Mesenchymal stem cell (in vitro differentiated cells and primary cell): ENCODE measurements around the gene ZNF74.

Experiments used
- DNase-seq: peaks from one replicate; pipeline ENCODE4 v3.0.0-alpha.2; 2013
- H2AFZ ChIP-seq: one replicate; pipeline ENCODE4 v1.6.1; 2013; ENCODE audit warnings: low read depth, mild to moderate bottlenecking, control low read depth, inconsistent platforms, low read length, moderate library complexity
- H2AK5ac ChIP-seq: 2 replicates; pipeline ENCODE4 v1.6.1; 2013; ENCODE audit warnings: low read length, moderate library complexity, mild to moderate bottlenecking, inconsistent platforms; ENCODE audit not compliant: severe bottlenecking
- H2BK120ac ChIP-seq: one replicate; pipeline ENCODE4 v1.6.1; 2013; ENCODE audit warnings: low read depth, mild to moderate bottlenecking, inconsistent platforms, low read length, moderate library complexity
- H2BK12ac ChIP-seq, 2 experiments: one replicate each; pipeline ENCODE4 v1.6.1; 2013; ENCODE audit warnings: inconsistent platforms in 2 of 2, low read length in 2 of 2, mild to moderate bottlenecking in 2 of 2, moderate library complexity in 2 of 2, control low read depth in 1 of 2
- H2BK15ac ChIP-seq: one replicate; pipeline ENCODE4 v1.6.1; 2013; ENCODE audit warnings: mild to moderate bottlenecking, low read depth, inconsistent platforms; ENCODE audit not compliant: poor library complexity, severe bottlenecking
- H2BK5ac ChIP-seq: 2 replicates; pipeline ENCODE4 v1.6.1; 2013; ENCODE audit warnings: low read depth, mild to moderate bottlenecking, low read length, control low read depth, inconsistent platforms; ENCODE audit not compliant: poor library complexity, severe bottlenecking
- H3K14ac ChIP-seq, 2 experiments: one replicate each; pipeline ENCODE4 v1.6.1; 2013; ENCODE audit warnings: inconsistent platforms in 2 of 2, low read length in 2 of 2, control low read depth in 1 of 2, mild to moderate bottlenecking in 1 of 2, moderate library complexity in 1 of 2
- H3K18ac ChIP-seq, 2 experiments: one replicate each; pipeline ENCODE4 v1.6.1; 2013; ENCODE audit warnings: inconsistent platforms in 2 of 2, low read length in 2 of 2, control low read depth in 1 of 2, low read depth in 1 of 2, mild to moderate bottlenecking in 1 of 2
- H3K23ac ChIP-seq, 2 experiments: one replicate each; pipeline ENCODE4 v1.6.1; 2013; ENCODE audit warnings: inconsistent platforms in 2 of 2, low read length in 2 of 2, mild to moderate bottlenecking in 2 of 2, moderate library complexity in 2 of 2, control low read depth in 1 of 2
- H3K27ac ChIP-seq: 2 replicates; pipeline ENCODE4 v1.5.1; 2013; ENCODE audit warnings: mild to moderate bottlenecking, moderate library complexity, low read length, control low read depth, inconsistent platforms; ENCODE audit not compliant: poor library complexity, severe bottlenecking
- H3K27me3 ChIP-seq, 2 experiments: 2 replicates each; pipeline versions ENCODE4 v1.6.1 to v1.7.0; 2013; ENCODE audit warnings: low read length in 2 of 2, mild to moderate bottlenecking in 2 of 2, moderate library complexity in 2 of 2, control low read depth in 1 of 2, inconsistent platforms in 1 of 2; ENCODE audit not compliant: control insufficient read depth in 1 of 2, insufficient read depth in 1 of 2
- H3K36me3 ChIP-seq, 2 experiments: 2 replicates each; pipeline versions ENCODE4 v1.6.1 to v1.7.0; 2013; ENCODE audit warnings: low read length in 2 of 2, control low read depth in 1 of 2, inconsistent platforms in 1 of 2, low read depth in 1 of 2, mild to moderate bottlenecking in 1 of 2; ENCODE audit not compliant: insufficient read depth in 2 of 2, control insufficient read depth in 1 of 2
- H3K4ac ChIP-seq, 2 experiments: one replicate each; pipeline ENCODE4 v1.6.1; 2013; ENCODE audit warnings: inconsistent platforms in 2 of 2, low read length in 2 of 2, mild to moderate bottlenecking in 2 of 2, moderate library complexity in 2 of 2, control low read depth in 1 of 2, low read depth in 1 of 2
- H3K4me1 ChIP-seq: 2 replicates; pipeline ENCODE4 v1.6.1; 2013; ENCODE audit warnings: low read depth, low read length, control low read depth; ENCODE audit not compliant: control insufficient read depth, insufficient read depth
- H3K4me2 ChIP-seq: 2 replicates; pipeline ENCODE4 v1.6.1; 2013; ENCODE audit warnings: low read length, mild to moderate bottlenecking, inconsistent platforms; ENCODE audit not compliant: poor library complexity, severe bottlenecking
- H3K4me3 ChIP-seq, 2 experiments: 2 replicates each; pipeline versions ENCODE4 v1.5.1 to v1.7.0; 2013; ENCODE audit warnings: low read length in 2 of 2, mild to moderate bottlenecking in 2 of 2, control low read depth in 1 of 2, low read depth in 1 of 2; ENCODE audit not compliant: insufficient read depth in 1 of 2
- H3K79me1 ChIP-seq: replicated peaks from 2 replicates; pipeline ENCODE4 v1.6.1; 2013; ENCODE audit warnings: mild to moderate bottlenecking, control low read depth, low read length, inconsistent platforms; ENCODE audit not compliant: poor library complexity, severe bottlenecking
- H3K9ac ChIP-seq: 2 replicates; pipeline ENCODE4 v1.7.0; 2013; ENCODE audit warnings: mild to moderate bottlenecking, low read length, moderate library complexity
- H3K9me3 ChIP-seq: 2 replicates; pipeline ENCODE4 v1.7.0; 2013; ENCODE audit warnings: mild to moderate bottlenecking, low read length; ENCODE audit not compliant: control insufficient read depth
- H4K8ac ChIP-seq: one replicate; pipeline ENCODE4 v1.6.1; 2013; ENCODE audit warnings: inconsistent platforms, mild to moderate bottlenecking, low read length, moderate library complexity
- H4K91ac ChIP-seq: one replicate; pipeline ENCODE4 v1.6.1; 2013; ENCODE audit warnings: mild to moderate bottlenecking, low read length, inconsistent platforms
- WGBS: methylation state at CpG from one replicate; pipeline ENCODE4 v1.1.7; 2013; ENCODE audit warnings: mixed read lengths; 5-methylcytosine and 5-hydroxymethylcytosine counted together

ZNF74 gene

DNA sequence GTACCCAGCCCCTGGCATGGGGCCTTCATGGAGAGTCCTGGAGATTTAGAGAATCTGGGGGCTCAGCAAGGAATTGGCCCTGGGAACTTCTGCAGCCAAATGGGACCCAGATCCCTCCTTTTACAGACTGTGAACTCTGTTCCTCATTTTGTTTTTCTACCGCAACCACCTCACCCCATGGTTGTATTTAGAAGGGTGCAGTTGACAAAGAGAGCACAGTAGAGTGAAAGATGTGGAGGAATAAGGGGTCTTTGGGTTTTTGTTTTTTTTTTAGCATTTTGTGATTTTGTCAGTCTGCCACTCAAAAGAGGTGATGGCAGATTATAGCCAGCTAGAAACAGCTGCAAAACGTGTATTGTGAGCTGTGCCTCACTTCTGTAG, 1.9 kb downstream of the ZNF74 start:
- H2BK15ac ChIP-seq: no peak overlapping the region
- DNase-seq: no peak
- no peaks in the 10 kb centered on the region for H3K9me3 ChIP-seq
- no peak overlapping the region for H2BK12ac ChIP-seq
- H3K4me3 ChIP-seq: no peak overlapping the region
- no peak overlapping the region for H4K8ac ChIP-seq
- no peak overlapping the region for H2AFZ ChIP-seq
- H3K79me1 ChIP-seq: peaks cover 34% of the 10 kb centered on the region
- no peak overlapping the region for H2BK5ac ChIP-seq
- no peak overlapping the region for H4K91ac ChIP-seq
- no peak overlapping the region for H3K4me2 ChIP-seq
- H3K27ac ChIP-seq: no peak overlapping the region
- H3K36me3 ChIP-seq: peaks cover 0 to 12% of the 10 kb centered on the region in 2 experiments
- H3K27me3 ChIP-seq: no peaks in the 10 kb centered on the region
- H3K9ac ChIP-seq: no peak overlapping the region
- H3K4ac ChIP-seq: no peak overlapping the region
- H2BK120ac ChIP-seq: no peak overlapping the region
- H3K23ac ChIP-seq: no peak overlapping the region
- 42% methylated on average over 1 of the region's 2 CpGs for WGBS
- no peak overlapping the region for H2AK5ac ChIP-seq
- H3K4me1 ChIP-seq: peaks cover 21% of the 10 kb centered on the region
- no peak overlapping the region for H3K18ac ChIP-seq
- H3K14ac ChIP-seq: no peak overlapping the region

DNA sequence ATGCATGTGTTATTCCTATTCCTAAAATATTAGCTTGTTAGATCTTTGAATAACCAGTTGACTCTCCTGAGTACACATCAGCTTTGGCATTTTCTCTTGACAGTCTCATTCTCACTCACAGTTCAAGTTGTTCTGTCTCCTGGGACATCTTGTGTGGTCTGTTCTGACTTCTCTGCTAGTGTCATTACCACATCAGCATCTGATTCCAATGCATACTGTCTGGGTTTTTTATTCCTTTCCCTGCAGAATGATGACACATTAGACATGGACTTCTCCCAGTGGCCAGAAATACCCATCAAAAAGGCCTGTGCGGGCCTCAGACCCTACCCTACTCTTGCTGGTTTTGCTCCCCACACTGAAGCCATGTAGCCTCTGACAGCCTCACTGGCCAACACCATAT, 2.7 kb downstream of the ZNF74 start:
- H4K91ac ChIP-seq: no peak overlapping the region
- H3K18ac ChIP-seq: no peak overlapping the region
- H3K4me2 ChIP-seq: no peak overlapping the region
- H4K8ac ChIP-seq: no peak overlapping the region
- no peak overlapping the region for H2BK120ac ChIP-seq
- peaks cover 38% of the 10 kb centered on the region for H3K79me1 ChIP-seq
- no peak overlapping the region for H3K4ac ChIP-seq
- no peak overlapping the region for H3K23ac ChIP-seq
- H3K36me3 ChIP-seq: peaks cover 0 to 19% of the 10 kb centered on the region in 2 experiments
- no peaks in the 10 kb centered on the region for H3K9me3 ChIP-seq
- H3K27me3 ChIP-seq: no peaks in the 10 kb centered on the region
- H2BK12ac ChIP-seq: no peak overlapping the region
- H2BK5ac ChIP-seq: no peak overlapping the region
- no peak overlapping the region for H3K9ac ChIP-seq
- WGBS: 96% methylated on average over 1 of the region's 1 CpG
- H2AK5ac ChIP-seq: no peak overlapping the region
- peaks cover 24% of the 10 kb centered on the region for H3K4me1 ChIP-seq
- H2BK15ac ChIP-seq: no peak overlapping the region
- H3K14ac ChIP-seq: no peak overlapping the region
- no peak overlapping the region for H2AFZ ChIP-seq
- H3K27ac ChIP-seq: no peak overlapping the region
- no peak overlapping the region for H3K4me3 ChIP-seq
- peak; percentile 52 for DNase-seq

DNA sequence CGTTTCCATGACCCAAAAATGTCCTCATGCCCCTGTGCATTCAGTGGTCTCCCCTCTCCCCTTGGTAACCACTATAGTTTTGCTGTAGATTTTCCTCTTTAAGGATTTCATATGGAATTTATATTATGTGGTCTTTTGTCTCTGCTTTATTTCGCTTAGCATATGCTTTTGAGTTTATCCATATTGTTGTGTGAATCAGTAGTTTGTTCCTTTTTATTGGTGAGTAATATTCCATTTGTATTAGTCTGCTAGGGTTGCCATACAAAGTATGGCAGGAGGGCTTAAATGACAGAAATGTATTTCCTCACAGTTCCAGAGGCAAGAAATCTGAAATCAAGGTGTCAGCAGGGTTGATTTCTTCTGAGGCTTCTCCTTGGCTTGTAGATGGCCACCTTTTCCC, 3.5 kb downstream of the ZNF74 start:
- Histone ChIP-seq H3K27ac (no peak overlapping the region), H3K4me1 (peaks cover 24% of the 10 kb centered on the region), H3K27me3 (no peaks in the 10 kb centered on the region), H3K18ac (no peak overlapping the region), H2AK5ac (no peak overlapping the region), H3K36me3 (peaks cover 0 to 24% of the 10 kb centered on the region in 2 experiments), H2BK12ac (no peak overlapping the region), H3K4me3 (no peak overlapping the region), H3K9ac (no peak overlapping the region), H3K4ac (no peak overlapping the region), H4K8ac (no peak overlapping the region), H2AFZ (no peak overlapping the region), H4K91ac (no peak overlapping the region), H2BK15ac (no peak overlapping the region), H3K14ac (no peak overlapping the region), H3K9me3 (no peaks in the 10 kb centered on the region), H3K4me2 (no peak overlapping the region), H3K23ac (no peak overlapping the region), H2BK120ac (no peak overlapping the region), H2BK5ac (no peak overlapping the region), H3K79me1 (peaks cover 38% of the 10 kb centered on the region)
- 100% methylated on average over 1 of the region's 2 CpGs for WGBS
- DNase-seq: no peak

DNA sequence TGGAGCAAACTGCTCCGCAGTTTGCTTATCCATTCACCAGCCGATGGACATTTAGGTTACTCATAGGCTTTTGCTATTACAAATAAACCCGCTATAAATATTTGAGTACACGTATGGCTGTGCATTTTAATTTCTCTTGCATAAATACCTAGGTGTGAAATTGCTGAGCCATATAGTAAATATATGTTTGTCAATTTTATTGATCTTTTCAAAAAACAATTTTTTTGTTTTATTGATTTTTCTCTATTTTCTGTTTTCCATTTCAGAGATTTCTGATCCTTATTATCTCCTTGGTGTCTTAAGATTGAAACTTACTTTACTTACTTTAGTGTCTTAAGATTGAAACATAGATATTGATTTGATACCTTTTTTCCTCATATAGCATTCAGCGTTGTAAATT, 4.5 kb downstream of the ZNF74 start:
- no peaks in the 10 kb centered on the region for H3K27me3 ChIP-seq

More for the DNA sequence above, 4.5 kb downstream of the ZNF74 start:
- H3K9ac ChIP-seq: no peak overlapping the region
- H3K4me2 ChIP-seq: no peak overlapping the region
- no peak overlapping the region for H3K18ac ChIP-seq
- no peak overlapping the region for H2BK12ac ChIP-seq
- H2BK15ac ChIP-seq: no peak overlapping the region
- peaks cover 22% of the 10 kb centered on the region for H3K4me1 ChIP-seq
- WGBS: 100% methylated on average over 1 of the region's 5 CpGs
- H3K9me3 ChIP-seq: no peaks in the 10 kb centered on the region
- H2BK120ac ChIP-seq: no peak overlapping the region
- H3K27ac ChIP-seq: no peak overlapping the region
- peaks cover 39% of the 10 kb centered on the region for H3K79me1 ChIP-seq
- H2AFZ ChIP-seq: no peak overlapping the region
- peaks cover 6 to 31% of the 10 kb centered on the region in 2 experiments for H3K36me3 ChIP-seq
- H2AK5ac ChIP-seq: no peak overlapping the region
- H4K91ac ChIP-seq: no peak overlapping the region
- no peak overlapping the region for H4K8ac ChIP-seq
- no peak for DNase-seq
- H3K4ac ChIP-seq: no peak overlapping the region
- no peak overlapping the region for H2BK5ac ChIP-seq
- H3K4me3 ChIP-seq: no peak overlapping the region
- no peak overlapping the region for H3K23ac ChIP-seq
- no peak overlapping the region for H3K14ac ChIP-seq
